Measurements from ENCODE around the gene DIS3L2.
"Not testable (repeated sequence)": the region's sequence is repeated elsewhere in the genome, so short reads cannot be mapped to it uniquely, and the experiment has no call there.

Gene DIS3L2

GRCh38 chr2:231928901-231929725 lies 32.4 kb upstream of the DIS3L2 start:
- DNase-seq (ENCODE audit: low read depth) = no peak

- DNase-seq (ENCODE audit: low read depth) = no peak
Observed at GRCh38 chr2:231929961-231930592, 31.4 kb upstream of the DIS3L2 start.

GRCh38 chr2:231930593-231931281 lies 30.8 kb upstream of the DIS3L2 start:
- DNase-seq (ENCODE audit: low read depth) = no peak

- DNase-seq (ENCODE audit: low read depth) = no peak
Observed at GRCh38 chr2:231931481-231931915, 30.0 kb upstream of the DIS3L2 start.

GRCh38 chr2:231932711-231932970 lies 28.9 kb upstream of the DIS3L2 start:
- no peak for DNase-seq (ENCODE audit: low read depth)

GRCh38 chr2:231932985-231933915 lies 28.3 kb upstream of the DIS3L2 start:
- DNase-seq (ENCODE audit: low read depth) = no peak

- DNase-seq (ENCODE audit: low read depth) = no peak
Observed at GRCh38 chr2:231933916-231934401, 27.6 kb upstream of the DIS3L2 start.

- DNase-seq (ENCODE audit: low read depth) = no peak
Observed at GRCh38 chr2:231934441-231935206, 26.9 kb upstream of the DIS3L2 start.

- DNase-seq (ENCODE audit: low read depth) = no peak
Observed at GRCh38 chr2:231935207-231935524, 26.3 kb upstream of the DIS3L2 start.

GRCh38 chr2:231935815-231936214 lies 25.7 kb upstream of the DIS3L2 start:
- no peak for DNase-seq (ENCODE audit: low read depth)

- no peak for DNase-seq (ENCODE audit: low read depth)
Observed at GRCh38 chr2:231936491-231936890, 25.0 kb upstream of the DIS3L2 start.

- DNase-seq (ENCODE audit: low read depth) = no peak
Observed at GRCh38 chr2:231937057-231937456, 24.5 kb upstream of the DIS3L2 start.

GRCh38 chr2:231939022-231939421 lies 22.5 kb upstream of the DIS3L2 start:
- no peak for DNase-seq (ENCODE audit: low read depth)

- no peak for DNase-seq (ENCODE audit: low read depth)
Observed at GRCh38 chr2:231940795-231941194, 20.7 kb upstream of the DIS3L2 start.

GRCh38 chr2:231941673-231942072 lies 19.8 kb upstream of the DIS3L2 start:
- DNase-seq (ENCODE audit: low read depth) = no peak

GRCh38 chr2:231942180-231942579 lies 19.3 kb upstream of the DIS3L2 start:
- no peak for DNase-seq (ENCODE audit: low read depth)

GRCh38 chr2:231946241-231946814 lies 15.2 kb upstream of the DIS3L2 start:
- DNase-seq (ENCODE audit: low read depth) = no peak

GRCh38 chr2:231947112-231947511 lies 14.4 kb upstream of the DIS3L2 start:
- not testable (repeated sequence) for DNase-seq (ENCODE audit: low read depth)

GRCh38 chr2:231947694-231948093 lies 13.8 kb upstream of the DIS3L2 start:
- no peak for DNase-seq (ENCODE audit: low read depth)

- DNase-seq (ENCODE audit: low read depth) = no peak
Observed at GRCh38 chr2:231951452-231952035, 10.0 kb upstream of the DIS3L2 start.
